Daoy (cell line): ENCODE results near the gene NDUFS6. TPM values are rescaled to one million over a fixed set of nuclear protein-coding genes. Genes with fewer than 3 reads are reported as not detected.
A peak's percentile ranks its signal among the peaks of the same experiment; 100 is the strongest.

ENCODE experiments used
- DNase-seq: peaks from one replicate; pipeline ENCODE4 v3.0.0-alpha.2; 2015; ENCODE audit warnings: low read depth
- total RNA-seq: library from RNA; depleted of rRNA; stranded (reverse); fragments of >200 nt; shearing (Covaris generic); gene quantifications from 2 replicates; pipeline ENCODE4 v1.2.3, GENCODE V29; 2014

The NDUFS6 gene
- total RNA-seq, 1 experiment from 2014 or later, result 74.7 TPM

- DNase-seq, result no peak
Observed at GRCh38 chr5:1782385-1783215, 18.6 kb upstream of the NDUFS6 start.

- DNase-seq, result peak; percentile 75
Observed at GRCh38 chr5:1783216-1783554, 18.0 kb upstream of the NDUFS6 start.

GRCh38 chr5:1784197-1785050, 16.8 kb upstream of the NDUFS6 start:
- no peak for DNase-seq

- no peak for DNase-seq
Observed at GRCh38 chr5:1785062-1785461, 16.1 kb upstream of the NDUFS6 start.

- no peak for DNase-seq
Observed at GRCh38 chr5:1785984-1786383, 15.2 kb upstream of the NDUFS6 start.

GRCh38 chr5:1786621-1787471, 14.4 kb upstream of the NDUFS6 start:
- DNase-seq, result no peak

GRCh38 chr5:1787472-1788047, 13.6 kb upstream of the NDUFS6 start:
- DNase-seq, result no peak

GRCh38 chr5:1788200-1788599, 13.0 kb upstream of the NDUFS6 start:
- no peak for DNase-seq

- no peak for DNase-seq
Observed at GRCh38 chr5:1788828-1789227, 12.4 kb upstream of the NDUFS6 start.

- peak; percentile 54 for DNase-seq
Observed at GRCh38 chr5:1789438-1789833, 11.8 kb upstream of the NDUFS6 start.

GRCh38 chr5:1789834-1790471, 11.3 kb upstream of the NDUFS6 start:
- peak; percentile 67 for DNase-seq

- DNase-seq, result no peak
Observed at GRCh38 chr5:1791176-1791575, 10.0 kb upstream of the NDUFS6 start.

- DNase-seq, result peak; percentile 93
Observed at GRCh38 chr5:1792842-1793266, 8.4 kb upstream of the NDUFS6 start.

GRCh38 chr5:1793301-1793740, 7.9 kb upstream of the NDUFS6 start:
- DNase-seq, result peak; percentile 76

- peak; percentile 96 for DNase-seq
Observed at GRCh38 chr5:1793966-1794900, 7.0 kb upstream of the NDUFS6 start.

GRCh38 chr5:1794901-1795290, 6.3 kb upstream of the NDUFS6 start:
- peak; percentile 23 for DNase-seq

GRCh38 chr5:1795506-1795905, 5.7 kb upstream of the NDUFS6 start:
- no peak for DNase-seq

- no peak for DNase-seq
Observed at GRCh38 chr5:1795931-1796330, 5.3 kb upstream of the NDUFS6 start.

- no peak for DNase-seq
Observed at GRCh38 chr5:1796371-1797102, 4.7 kb upstream of the NDUFS6 start.
